ENCODE results near the gene KCNH6. TPM values are rescaled to one million over a fixed set of nuclear protein-coding genes. Genes with fewer than 3 reads are reported as not detected.

The KCNH6 gene
- total RNA-seq, 1 experiment from 2014 or later = not detected

- Histone ChIP-seq H3K4me3 (no peak overlapping the region), H3K36me3 (no peaks in the 10 kb centered on the region), H3K9me3 (no peaks in the 10 kb centered on the region), H3K27me3 (no peaks in the 10 kb centered on the region)
- DNase-seq = no peak
Observed at GRCh38 chr17:63483038-63483437, 40.1 kb upstream of the KCNH6 start.

GRCh38 chr17:63483655-63484575, 39.2 kb upstream of the KCNH6 start:
- Histone ChIP-seq H3K36me3 (no peaks in the 10 kb centered on the region), H3K4me3 (no peak overlapping the region), H3K27me3 (no peaks in the 10 kb centered on the region), H3K9me3 (no peaks in the 10 kb centered on the region)
- DNase-seq = no peak

GRCh38 chr17:63486317-63487013, 36.7 kb upstream of the KCNH6 start:
- no peaks in the 10 kb centered on the region for H3K27me3 ChIP-seq
- DNase-seq = no peak
- no peaks in the 10 kb centered on the region for H3K36me3 ChIP-seq
- H3K4me3 ChIP-seq = no peak overlapping the region
- H3K9me3 ChIP-seq = no peaks in the 10 kb centered on the region

GRCh38 chr17:63487014-63487339, 36.2 kb upstream of the KCNH6 start:
- Histone ChIP-seq H3K4me3 (no peak overlapping the region), H3K9me3 (no peaks in the 10 kb centered on the region), H3K27me3 (no peaks in the 10 kb centered on the region), H3K36me3 (no peaks in the 10 kb centered on the region)
- DNase-seq = no peak

GRCh38 chr17:63488851-63489250, 34.3 kb upstream of the KCNH6 start:
- H3K4me3 ChIP-seq = no peak overlapping the region
- H3K27me3 ChIP-seq = no peaks in the 10 kb centered on the region
- DNase-seq = no peak
- H3K9me3 ChIP-seq = no peaks in the 10 kb centered on the region
- no peaks in the 10 kb centered on the region for H3K36me3 ChIP-seq

- no peak for DNase-seq
- no peaks in the 10 kb centered on the region for H3K27me3 ChIP-seq
- no peak overlapping the region for H3K4me3 ChIP-seq
- H3K36me3 ChIP-seq = no peaks in the 10 kb centered on the region
- H3K9me3 ChIP-seq = no peaks in the 10 kb centered on the region
Observed at GRCh38 chr17:63489291-63489690, 33.9 kb upstream of the KCNH6 start.

- Histone ChIP-seq H3K27me3 (no peaks in the 10 kb centered on the region), H3K4me3 (no peak overlapping the region), H3K36me3 (no peaks in the 10 kb centered on the region), H3K9me3 (no peaks in the 10 kb centered on the region)
- no peak for DNase-seq
Observed at GRCh38 chr17:63490329-63490728, 32.8 kb upstream of the KCNH6 start.

- Histone ChIP-seq H3K36me3 (no peaks in the 10 kb centered on the region), H3K9me3 (no peaks in the 10 kb centered on the region), H3K4me3 (no peak overlapping the region), H3K27me3 (no peaks in the 10 kb centered on the region)
- no peak for DNase-seq
Observed at GRCh38 chr17:63490858-63491400, 32.2 kb upstream of the KCNH6 start.

GRCh38 chr17:63491413-63491812, 31.7 kb upstream of the KCNH6 start:
- DNase-seq = no peak
- no peak overlapping the region for H3K4me3 ChIP-seq
- H3K36me3 ChIP-seq = no peaks in the 10 kb centered on the region
- no peaks in the 10 kb centered on the region for H3K9me3 ChIP-seq
- no peaks in the 10 kb centered on the region for H3K27me3 ChIP-seq

GRCh38 chr17:63491977-63492618, 31.1 kb upstream of the KCNH6 start:
- no peaks in the 10 kb centered on the region for H3K9me3 ChIP-seq
- DNase-seq = no peak
- no peaks in the 10 kb centered on the region for H3K36me3 ChIP-seq
- no peak overlapping the region for H3K4me3 ChIP-seq
- no peaks in the 10 kb centered on the region for H3K27me3 ChIP-seq

GRCh38 chr17:63492940-63493339, 30.2 kb upstream of the KCNH6 start:
- no peaks in the 10 kb centered on the region for H3K36me3 ChIP-seq
- no peak for DNase-seq
- H3K4me3 ChIP-seq = no peak overlapping the region
- H3K27me3 ChIP-seq = no peaks in the 10 kb centered on the region
- no peaks in the 10 kb centered on the region for H3K9me3 ChIP-seq

GRCh38 chr17:63493411-63493810, 29.7 kb upstream of the KCNH6 start:
- no peaks in the 10 kb centered on the region for H3K27me3 ChIP-seq

GRCh38 chr17:63494300-63494928, 28.7 kb upstream of the KCNH6 start:
- H3K36me3 ChIP-seq = no peaks in the 10 kb centered on the region
- no peak for DNase-seq
- no peak overlapping the region for H3K4me3 ChIP-seq
- H3K9me3 ChIP-seq = no peaks in the 10 kb centered on the region
- no peaks in the 10 kb centered on the region for H3K27me3 ChIP-seq

More at GRCh38 chr17:63493411-63493810, 29.7 kb upstream of the KCNH6 start:
- Histone ChIP-seq H3K36me3 (no peaks in the 10 kb centered on the region), H3K9me3 (no peaks in the 10 kb centered on the region), H3K4me3 (no peak overlapping the region)
- no peak for DNase-seq

GRCh38 chr17:63495491-63495890, 27.7 kb upstream of the KCNH6 start:
- peak; percentile 28 for DNase-seq
- no peaks in the 10 kb centered on the region for H3K9me3 ChIP-seq

GRCh38 chr17:63496177-63496576, 27.0 kb upstream of the KCNH6 start:
- no peaks in the 10 kb centered on the region for H3K36me3 ChIP-seq
- no peaks in the 10 kb centered on the region for H3K9me3 ChIP-seq
- no peak for DNase-seq
- H3K4me3 ChIP-seq = no peak overlapping the region
- peaks cover 3% of the 10 kb centered on the region; the same call in 1 of the 2 replicates for H3K27me3 ChIP-seq

More at GRCh38 chr17:63495491-63495890, 27.7 kb upstream of the KCNH6 start:
- H3K4me3 ChIP-seq = no peak overlapping the region
- H3K36me3 ChIP-seq = no peaks in the 10 kb centered on the region
- H3K27me3 ChIP-seq = peaks cover 1% of the 10 kb centered on the region; the same call in 1 of the 2 replicates

- peaks cover 6% of the 10 kb centered on the region for H3K27me3 ChIP-seq
- H3K36me3 ChIP-seq = no peaks in the 10 kb centered on the region
- H3K9me3 ChIP-seq = no peaks in the 10 kb centered on the region
- DNase-seq = no peak
- no peak overlapping the region for H3K4me3 ChIP-seq
Observed at GRCh38 chr17:63496663-63497400, 26.3 kb upstream of the KCNH6 start.

All from MG63 (cell line).